Erythroblast (primary cell): ENCODE results near the gene IQCM.
"Not testable (repeated sequence)": the region's sequence is repeated elsewhere in the genome, so short reads cannot be mapped to it uniquely, and the experiment has no call there.

ENCODE experiments used
- DNase-seq, 2 experiments: peaks; one replicate each; lab custom pipeline; 2025; lab: John Stamatoyannopoulos, UW
- GATA1 ChIP-seq: IDR thresholded peaks from 2 replicates; pipeline ENCODE4 v1.6.1; 2011; ENCODE audit warnings: low read depth, mild to moderate bottlenecking, control low read depth, low read length, moderate library complexity
- POLR2A ChIP-seq: IDR thresholded peaks from 2 replicates; pipeline ENCODE4 v1.6.1; 2011; ENCODE audit warnings: mild to moderate bottlenecking, low read length

IQCM gene

DNA sequence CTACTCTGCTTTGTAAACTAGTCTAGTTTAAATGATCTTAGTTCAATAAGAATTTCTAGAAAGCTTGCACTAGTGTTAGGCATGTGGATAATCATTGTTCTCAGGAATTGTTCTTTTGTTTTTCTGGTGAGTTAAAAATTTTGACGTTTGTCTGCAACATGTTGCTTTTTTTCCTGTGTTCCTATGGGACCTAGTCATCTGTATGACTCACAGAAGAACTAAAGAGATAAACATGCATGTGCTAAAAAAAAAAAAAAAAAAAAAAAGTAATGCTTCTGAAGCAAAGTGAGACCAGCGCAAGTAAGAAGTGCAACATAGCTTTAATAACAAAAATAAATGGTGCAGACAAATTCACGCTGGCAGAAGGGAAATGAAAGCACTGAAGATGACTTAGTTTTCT lies 471.2 kb downstream of the IQCM start:
- no peak for DNase-seq
- TF ChIP-seq GATA1, result no peak
- no peak for TF ChIP-seq POLR2A

DNA sequence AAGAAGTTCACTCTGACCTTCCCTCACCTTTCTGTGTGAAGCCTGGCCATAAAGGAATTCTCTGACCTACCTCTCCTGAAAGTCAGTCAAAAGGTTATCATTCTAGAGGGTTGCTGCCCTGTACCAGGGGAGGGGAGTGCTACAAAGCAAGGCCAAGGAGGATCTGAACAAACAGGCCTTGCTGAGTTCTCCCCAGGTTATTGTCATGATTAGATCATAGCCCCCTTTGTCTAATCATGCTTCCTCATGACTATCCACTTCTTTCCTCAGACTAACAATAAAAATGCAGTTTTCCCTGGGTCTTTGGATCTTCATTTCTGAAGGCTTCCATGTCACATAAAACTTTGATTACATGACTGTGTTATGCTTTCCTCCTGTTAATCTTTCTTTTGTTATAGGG lies 472.0 kb downstream of the IQCM start:
- DNase-seq, result no peak
- TF ChIP-seq POLR2A (no peak), GATA1 (no peak)

DNA sequence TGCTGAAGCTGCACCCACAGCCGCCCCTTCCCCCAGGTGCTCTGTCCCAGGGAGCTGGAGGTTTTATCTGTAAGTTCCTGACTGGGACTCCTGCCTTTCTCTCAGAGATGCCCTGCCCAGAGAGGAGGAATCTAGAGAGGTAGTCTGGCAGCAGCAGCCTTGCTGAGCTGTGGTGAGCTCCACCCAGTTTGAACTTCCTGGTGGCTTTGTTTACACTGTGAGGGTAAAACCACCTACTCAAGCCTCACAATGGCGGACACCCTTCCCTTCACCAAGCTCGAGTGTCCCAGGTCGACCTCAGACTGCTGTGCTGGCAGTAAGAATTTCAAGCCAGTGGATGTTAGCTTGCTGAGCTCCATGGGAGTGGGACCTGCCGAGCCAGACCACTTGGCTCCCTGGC lies 474.5 kb downstream of the IQCM start:
- not testable (repeated sequence) for DNase-seq

DNA sequence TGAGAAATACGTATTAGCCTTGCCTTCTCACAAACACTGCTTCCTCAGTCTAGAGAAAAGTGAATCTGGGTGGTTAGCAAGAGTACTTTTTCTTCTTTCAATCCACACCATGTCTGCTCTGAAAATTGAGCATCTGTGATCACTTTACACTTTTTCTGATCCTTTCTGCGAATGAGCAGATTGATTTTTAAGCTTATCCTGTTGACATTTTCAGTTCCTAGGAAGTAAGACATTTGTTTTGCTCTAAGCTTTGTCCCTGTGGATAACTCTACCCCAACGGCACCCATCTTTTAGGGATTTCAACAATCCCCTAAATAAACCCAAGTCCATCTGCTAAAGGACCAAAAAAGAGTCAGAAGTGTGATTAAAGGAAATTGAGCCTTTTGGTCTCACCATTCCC lies 487.5 kb downstream of the IQCM start:
- TF ChIP-seq POLR2A (no peak), GATA1 (no peak)
- DNase-seq, result no peak

DNA sequence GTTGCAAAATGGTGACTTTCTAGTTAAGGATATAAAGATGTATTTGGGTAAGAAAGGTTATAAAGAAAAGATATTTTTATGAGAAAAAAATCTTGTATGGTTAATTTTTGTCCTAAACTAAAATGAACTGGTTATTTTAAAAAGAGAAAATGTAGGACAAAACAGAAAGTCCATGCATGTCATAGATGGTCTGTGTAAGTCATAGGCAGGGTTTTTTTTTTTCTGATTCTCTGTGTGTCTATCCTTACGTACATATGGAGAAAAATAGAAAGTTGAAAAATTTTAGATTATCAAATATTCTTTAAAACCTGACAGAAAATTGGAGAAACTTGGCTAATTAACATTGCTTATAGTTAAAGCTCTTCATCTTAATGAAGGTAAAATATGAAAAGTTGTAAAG lies 493.4 kb downstream of the IQCM start:
- no peak for DNase-seq
- TF ChIP-seq POLR2A (no peak), GATA1 (no peak)

DNA sequence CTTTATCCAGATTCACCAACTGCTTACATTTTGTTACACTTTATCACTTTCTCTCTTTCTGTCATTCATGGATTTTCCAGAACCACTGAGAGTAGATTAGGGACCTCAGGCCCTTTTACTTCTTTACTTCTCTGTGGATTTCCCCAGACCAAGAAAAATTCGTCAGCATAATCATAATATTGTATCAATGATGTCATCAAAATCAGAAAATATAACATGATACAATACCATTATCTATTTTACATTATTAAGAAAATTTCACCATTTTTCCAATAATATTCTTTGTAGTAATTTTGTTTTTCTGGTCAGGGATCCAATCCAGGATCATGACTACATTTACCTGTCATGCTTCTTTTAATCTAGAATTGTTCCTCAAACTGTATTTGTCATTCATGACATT lies 494.2 kb downstream of the IQCM start:
- no peak for TF ChIP-seq GATA1
- no peak for TF ChIP-seq POLR2A
- no peak for DNase-seq

DNA sequence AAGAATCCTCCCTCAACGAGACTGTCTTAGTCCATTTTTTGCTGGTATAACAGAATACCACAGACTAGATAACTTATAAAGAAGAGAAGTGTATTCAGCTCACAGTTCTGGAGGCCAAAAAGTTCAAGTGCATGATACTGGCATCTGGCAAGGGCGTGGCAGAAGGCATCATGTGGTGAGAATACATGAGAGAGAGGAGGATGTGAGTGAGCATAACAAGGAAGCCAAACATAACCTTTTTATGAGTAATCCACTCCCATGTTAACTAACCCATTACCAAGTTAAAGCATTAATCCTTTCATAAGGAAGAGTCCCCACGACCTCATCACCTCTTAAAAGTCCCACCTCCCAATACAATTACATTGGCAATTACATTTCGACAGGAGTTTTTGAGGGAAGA lies 504.6 kb downstream of the IQCM start:
- TF ChIP-seq POLR2A (no peak), GATA1 (no peak)
- DNase-seq, result no peak

DNA sequence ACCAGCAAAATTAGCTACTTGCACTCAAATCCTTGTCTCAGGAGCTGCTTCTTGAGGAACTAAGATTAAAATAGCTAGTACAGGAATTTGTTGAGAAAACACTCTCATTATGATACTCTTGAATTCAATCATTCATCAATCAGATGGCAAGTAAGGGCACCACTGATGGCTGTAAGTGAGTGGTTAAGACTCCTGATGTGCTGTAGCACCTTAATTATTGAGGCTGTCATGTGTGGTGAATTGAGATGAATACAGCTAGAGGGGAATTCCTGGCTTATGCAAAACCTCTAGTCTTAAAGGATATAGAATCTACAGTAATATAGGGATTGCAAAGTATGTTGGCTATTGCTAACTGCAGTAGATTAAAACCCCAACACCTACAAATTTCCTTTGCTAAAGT lies 509.1 kb downstream of the IQCM start:
- TF ChIP-seq POLR2A, result no peak
- no peak for TF ChIP-seq GATA1
- DNase-seq, result no peak
